Erythroblast (primary cell): ENCODE data around the gene WDR48.

ENCODE experiments used
- GATA1 ChIP-seq: IDR thresholded peaks from 2 replicates; pipeline ENCODE4 v1.6.1; 2011; ENCODE audit warnings: low read depth, mild to moderate bottlenecking, control low read depth, low read length, moderate library complexity
- POLR2A ChIP-seq: IDR thresholded peaks from 2 replicates; pipeline ENCODE4 v1.6.1; 2011; ENCODE audit warnings: mild to moderate bottlenecking, low read length

DNA sequence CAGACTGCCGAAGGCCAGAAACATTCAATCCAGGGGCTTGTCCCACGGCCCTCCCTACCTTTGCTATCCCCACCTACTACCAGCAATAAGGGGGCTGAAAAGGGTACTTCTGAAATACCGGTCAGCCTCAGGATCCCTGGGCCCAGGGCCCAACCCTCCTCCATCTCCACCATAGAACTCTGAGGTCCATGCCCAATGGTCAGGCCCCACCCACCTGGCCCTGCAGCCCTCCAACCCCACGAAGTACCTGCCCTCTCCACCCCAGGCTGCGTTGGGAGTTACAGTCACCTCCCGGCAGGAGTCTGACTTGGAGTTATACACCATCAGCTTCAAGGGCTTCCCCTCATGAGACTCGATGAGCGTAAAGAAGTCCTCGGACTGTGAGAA, 48.7 kb downstream of the WDR48 start:
- TF ChIP-seq POLR2A (no peak), GATA1 (no peak)
